ENCODE data around the gene MRPS24. TPM values are rescaled to one million over a fixed set of nuclear protein-coding genes. Genes with fewer than 3 reads are reported as not detected.

Gene MRPS24
- polyA plus RNA-seq, 1 experiment, result 134 TPM

DNA sequence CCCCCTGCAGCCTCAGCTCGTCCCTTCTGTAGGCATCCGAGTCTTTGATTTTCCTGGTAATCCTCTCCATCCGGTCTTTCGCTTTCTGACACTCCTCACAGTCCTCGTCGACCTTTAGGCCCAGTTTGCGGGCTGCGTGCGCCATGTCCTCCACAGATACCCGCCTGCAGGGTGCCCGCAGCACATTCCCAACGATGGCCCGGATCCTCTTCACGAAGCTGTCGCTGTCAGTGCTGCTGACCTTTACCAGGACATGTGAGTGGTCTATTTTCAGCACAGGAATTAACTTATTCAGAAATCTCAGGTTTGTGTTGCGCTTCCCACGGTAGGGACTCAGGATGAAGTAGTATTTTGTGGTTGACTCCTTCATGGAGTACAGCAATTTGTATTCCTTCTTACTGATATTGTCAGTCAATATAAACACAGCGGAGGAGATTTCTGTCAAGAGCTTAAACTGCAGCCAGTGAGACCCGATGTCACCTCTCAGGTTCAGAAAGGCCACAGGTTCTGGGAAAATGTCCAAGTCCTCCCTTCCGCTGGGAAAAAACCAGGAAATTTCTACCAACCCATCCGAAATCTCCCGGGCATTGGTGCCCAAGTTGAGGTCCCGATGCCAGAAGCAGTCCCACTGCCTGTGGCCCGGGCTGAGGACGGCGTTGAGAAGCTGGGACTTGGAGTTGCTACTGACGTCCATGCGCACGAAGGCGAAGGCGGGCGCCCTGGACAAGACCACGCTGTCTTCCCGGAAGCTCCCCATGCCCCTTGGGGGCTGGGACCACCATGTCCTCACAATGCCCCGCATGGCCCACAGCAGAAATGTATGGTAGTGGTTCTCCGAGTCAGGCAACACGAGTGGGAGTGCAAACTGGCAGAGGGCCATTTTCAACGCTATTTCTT, 8.9 kb upstream of the MRPS24 start:
- TF ChIP-seq, protein P1, sequence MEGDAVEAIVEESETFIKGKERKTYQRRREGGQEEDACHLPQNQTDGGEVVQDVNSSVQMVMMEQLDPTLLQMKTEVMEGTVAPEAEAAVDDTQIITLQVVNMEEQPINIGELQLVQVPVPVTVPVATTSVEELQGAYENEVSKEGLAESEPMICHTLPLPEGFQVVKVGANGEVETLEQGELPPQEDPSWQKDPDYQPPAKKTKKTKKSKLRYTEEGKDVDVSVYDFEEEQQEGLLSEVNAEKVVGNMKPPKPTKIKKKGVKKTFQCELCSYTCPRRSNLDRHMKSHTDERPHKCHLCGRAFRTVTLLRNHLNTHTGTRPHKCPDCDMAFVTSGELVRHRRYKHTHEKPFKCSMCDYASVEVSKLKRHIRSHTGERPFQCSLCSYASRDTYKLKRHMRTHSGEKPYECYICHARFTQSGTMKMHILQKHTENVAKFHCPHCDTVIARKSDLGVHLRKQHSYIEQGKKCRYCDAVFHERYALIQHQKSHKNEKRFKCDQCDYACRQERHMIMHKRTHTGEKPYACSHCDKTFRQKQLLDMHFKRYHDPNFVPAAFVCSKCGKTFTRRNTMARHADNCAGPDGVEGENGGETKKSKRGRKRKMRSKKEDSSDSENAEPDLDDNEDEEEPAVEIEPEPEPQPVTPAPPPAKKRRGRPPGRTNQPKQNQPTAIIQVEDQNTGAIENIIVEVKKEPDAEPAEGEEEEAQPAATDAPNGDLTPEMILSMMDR (IDR thresholded peaks at IDR 0.05; ENCODE audit: low read depth, low read length), result no peak
- H3K4me3 ChIP-seq (ENCODE audit: low read depth, low read length), result no peak overlapping the region
- DNase-seq (ENCODE audit: low read depth, low spot score), result no peak
- H3K9me3 ChIP-seq (ENCODE audit: control insufficient read depth, insufficient read depth, low read length), result no peaks in the 10 kb centered on the region; the same call in 1 of the 2 replicates
- POLR2A ChIA-PET, result no interaction called here
- no peaks in the 10 kb centered on the region for H3K27me3 ChIP-seq (ENCODE audit: control insufficient read depth, insufficient read depth, low read length)
- CTCF ChIA-PET, result no interaction called here
- no peak overlapping the region for H3K27ac ChIP-seq (ENCODE audit: low read depth, low read length)

DNA sequence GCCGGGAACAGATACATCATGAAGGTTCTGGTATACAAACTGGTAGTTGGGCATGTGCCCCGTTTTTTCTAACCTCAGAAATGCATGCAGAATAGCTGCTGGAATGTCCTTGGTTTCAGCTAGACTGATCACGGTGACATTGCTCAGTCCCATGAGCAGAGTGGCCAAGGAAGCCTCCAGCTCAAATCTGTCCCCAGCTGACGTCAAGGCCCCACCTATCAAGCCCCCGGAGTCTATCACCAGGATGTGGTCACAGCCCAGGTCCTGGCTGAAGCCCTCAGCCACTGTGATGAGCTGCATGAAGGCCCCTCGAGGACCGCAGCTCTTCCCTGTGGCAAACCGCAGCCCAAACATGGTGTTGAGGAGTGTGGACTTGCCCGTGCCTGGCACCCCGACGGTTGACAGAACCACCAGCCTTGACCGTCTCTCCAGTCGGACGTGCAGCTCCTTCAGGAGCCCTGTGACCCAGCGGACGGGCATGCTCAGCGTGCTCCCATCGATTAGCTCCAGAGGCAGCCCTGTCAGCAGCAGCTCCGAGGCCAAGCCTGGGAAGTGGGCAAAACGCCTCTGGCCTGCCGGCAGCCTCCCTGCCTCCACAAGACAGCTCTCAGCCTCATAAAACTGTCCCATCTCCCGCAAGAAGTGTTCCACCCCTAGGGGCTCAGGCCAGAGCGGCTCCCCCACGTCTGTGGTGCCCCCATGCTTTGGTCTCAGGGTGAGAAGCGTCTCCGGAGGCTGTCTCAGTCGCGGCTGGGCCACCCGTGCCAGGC, 7.8 kb upstream of the MRPS24 start:
- TF ChIP-seq, protein P1 (IDR thresholded peaks at IDR 0.05; ENCODE audit: low read depth, low read length), result no peak
- H3K27ac ChIP-seq (ENCODE audit: low read depth, low read length), result no peak overlapping the region
- no peak for DNase-seq (ENCODE audit: low read depth, low spot score)
- ChIA-PET CTCF (no interaction called here), POLR2A (no interaction called here)
- H3K9me3 ChIP-seq (ENCODE audit: control insufficient read depth, insufficient read depth, low read length), result no peaks in the 10 kb centered on the region; the same call in 1 of the 2 replicates
- H3K27me3 ChIP-seq (ENCODE audit: control insufficient read depth, insufficient read depth, low read length), result no peaks in the 10 kb centered on the region
- no peak overlapping the region for H3K4me3 ChIP-seq (ENCODE audit: low read depth, low read length)

DNA sequence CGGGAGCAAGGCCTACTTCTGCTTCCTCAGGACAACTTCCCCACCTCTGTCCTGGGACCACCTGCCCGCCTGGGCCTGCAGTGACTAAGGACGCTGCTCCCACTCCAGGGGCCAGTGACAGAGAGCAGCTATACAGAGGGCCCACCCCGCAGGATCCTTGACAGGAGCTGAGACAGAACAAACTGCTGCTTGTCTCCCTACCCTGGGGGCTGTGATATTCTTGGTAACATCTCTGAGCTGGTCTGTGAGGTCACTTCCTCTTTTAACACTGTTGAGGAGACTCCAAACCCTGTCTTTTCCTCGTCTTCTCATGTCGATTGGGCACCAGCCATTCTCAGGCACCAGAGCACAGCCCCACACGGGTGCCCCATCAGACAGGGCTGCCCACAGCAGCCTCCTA, 6.9 kb upstream of the MRPS24 start:
- Histone ChIP-seq H3K9me3 (ENCODE audit: control insufficient read depth, insufficient read depth, low read length) (no peaks in the 10 kb centered on the region; the same call in 1 of the 2 replicates), H3K27me3 (ENCODE audit: control insufficient read depth, insufficient read depth, low read length) (no peaks in the 10 kb centered on the region), H3K4me3 (ENCODE audit: low read depth, low read length) (no peak overlapping the region), H3K27ac (ENCODE audit: low read depth, low read length) (no peak overlapping the region)
- TF ChIP-seq, protein P1 (IDR thresholded peaks at IDR 0.05; ENCODE audit: low read depth, low read length), result no peak
- CTCF ChIA-PET, result no interaction called here
- no peak for DNase-seq (ENCODE audit: low read depth, low spot score)
- POLR2A ChIA-PET, result no interaction called here

DNA sequence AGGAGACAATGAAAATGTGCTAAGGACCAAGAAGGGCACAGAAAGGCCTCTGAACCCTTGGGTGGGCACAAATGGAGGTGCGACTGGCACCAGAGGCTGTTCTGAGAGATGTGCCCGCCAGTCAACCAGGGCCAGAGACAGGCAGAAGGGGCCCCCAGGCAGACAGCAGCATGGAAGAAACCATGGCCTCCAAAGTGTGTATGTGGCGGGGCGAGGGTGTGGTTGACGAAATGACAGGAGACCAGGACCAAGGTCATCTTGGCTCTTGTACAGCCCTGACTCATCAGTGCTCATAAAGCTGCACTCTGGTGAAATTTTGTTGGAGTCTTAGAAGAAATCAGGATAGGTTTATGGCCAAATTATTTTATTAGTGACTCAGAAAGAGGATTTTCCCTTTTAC, 4.0 kb upstream of the MRPS24 start:
- POLR2A ChIA-PET, result no interaction called here
- H3K9me3 ChIP-seq (ENCODE audit: control insufficient read depth, insufficient read depth, low read length), result no peaks in the 10 kb centered on the region; the same call in 1 of the 2 replicates
- H3K27me3 ChIP-seq (ENCODE audit: control insufficient read depth, insufficient read depth, low read length), result no peaks in the 10 kb centered on the region
- no peak for DNase-seq (ENCODE audit: low read depth, low spot score)
- TF ChIP-seq, protein P1 (IDR thresholded peaks at IDR 0.05; ENCODE audit: low read depth, low read length), result no peak
- CTCF ChIA-PET, result no interaction called here
- H3K27ac ChIP-seq (ENCODE audit: low read depth, low read length), result peak overlapping the region; percentile 89
- H3K4me3 ChIP-seq (ENCODE audit: low read depth, low read length), result no peak overlapping the region

Measured in AG04450 (cell line).